ENCODE measurements around the gene SH3PXD2A. TPM values are rescaled to one million over a fixed set of nuclear protein-coding genes. Genes with fewer than 3 reads are reported as not detected.

Gene SH3PXD2A
- total and polyA plus RNA-seq, 7 experiments from 2014 or later = 0.54 to 20.5 (median 9.9) TPM

- POLR2A ChIA-PET = interaction anchor here (1.5 kb wide), 1 partner anchor 16 kb away, joined by 3 read pairs; no protein-coding TSS in a partner anchor
- H3K36me3 ChIP-seq (ENCODE audit: control insufficient read depth in 2 of 3, insufficient read depth in 3 of 3, low read length in 3 of 3) = no peaks in the 10 kb centered on the region
- H3K4me1 Mint-ChIP-seq = peaks cover 5 to 28% (median 11%) of the 10 kb centered on the region in 7 donors
- no peak overlapping the region for H3K27ac Mint-ChIP-seq
- peaks cover 3 to 13% of the 10 kb centered on the region in 2 donors for H3K4me1 ChIP-seq (ENCODE audit: control insufficient read depth in 2 of 2, insufficient read depth in 2 of 2, low read length in 2 of 2)
- peaks cover 0 to 1% (median 0%) of the 10 kb centered on the region in 11 donors for H3K9me3 Mint-ChIP-seq
- H3K27ac ChIP-seq (ENCODE audit: low read depth, low read length) = no peak overlapping the region
- no peaks in the 10 kb centered on the region for H3K9me3 ChIP-seq (ENCODE audit: control insufficient read depth in 2 of 3, low read length in 3 of 3)
- peaks cover 0 to 18% (median 0%) of the 10 kb centered on the region in 5 donors for H3K27me3 Mint-ChIP-seq
- H3K27me3 ChIP-seq (ENCODE audit: control insufficient read depth in 2 of 2, insufficient read depth in 2 of 2, low read length in 2 of 2) = no peaks in the 10 kb centered on the region
- H3K4me3 ChIP-seq (ENCODE audit: low read length) = no peak overlapping the region
- H3K36me3 Mint-ChIP-seq = peaks cover 0 to 2% (median 0%) of the 10 kb centered on the region in 5 donors
- ATAC-seq (no peak), DNase-seq (no peak)
- no peak overlapping the region for H3K4me3 Mint-ChIP-seq
- CTCF ChIA-PET = interaction anchor here (1.9 kb wide), 1 partner anchor 34 kb away, joined by 5 read pairs; no protein-coding TSS in a partner anchor
- intact Hi-C loops (cut with micrococcal nuclease) = loop anchor here in 1 of 2 donors (10.0 kb wide), 1 partner anchor 57 kb away; the partner anchor contains the start of gene SH3PXD2A
Measured at GRCh38 chr10:103797857-103798256, 57.5 kb downstream of the SH3PXD2A start.

GRCh38 chr10:103795634-103796270 is 59.6 kb downstream of the SH3PXD2A start:
- Mint-ChIP-seq H3K4me3 (no peak overlapping the region), H3K27ac (no peak overlapping the region), H3K27me3 (peaks cover 0 to 18% (median 0%) of the 10 kb centered on the region in 5 donors), H3K4me1 (peaks cover 2 to 17% (median 4%) of the 10 kb centered on the region in 7 donors), H3K9me3 (peaks cover 0 to 1% (median 0%) of the 10 kb centered on the region in 11 donors), H3K36me3 (peaks cover 0 to 2% (median 0%) of the 10 kb centered on the region in 5 donors)
- intact Hi-C loops (cut with micrococcal nuclease) = loop anchor here in 1 of 2 donors (10.0 kb wide), 1 partner anchor 59 kb away; the partner anchor contains the start of gene SH3PXD2A
- H3K4me1 ChIP-seq (ENCODE audit: control insufficient read depth in 2 of 2, insufficient read depth in 2 of 2, low read length in 2 of 2) = peaks cover 3 to 8% of the 10 kb centered on the region in 2 donors
- H3K27me3 ChIP-seq (ENCODE audit: control insufficient read depth in 2 of 2, insufficient read depth in 2 of 2, low read length in 2 of 2) = no peaks in the 10 kb centered on the region
- ChIA-PET CTCF (no interaction called here), POLR2A (no interaction called here)
- DNase-seq (no peak), ATAC-seq (no peak)
- no peak overlapping the region for H3K4me3 ChIP-seq (ENCODE audit: low read length)
- H3K27ac ChIP-seq (ENCODE audit: low read depth, low read length) = no peak overlapping the region
- H3K36me3 ChIP-seq (ENCODE audit: control insufficient read depth in 2 of 3, insufficient read depth in 3 of 3, low read length in 3 of 3) = no peaks in the 10 kb centered on the region
- no peaks in the 10 kb centered on the region for H3K9me3 ChIP-seq (ENCODE audit: control insufficient read depth in 2 of 3, low read length in 3 of 3)

GRCh38 chr10:103794996-103795395 is 60.4 kb downstream of the SH3PXD2A start:
- H3K36me3 ChIP-seq (ENCODE audit: control insufficient read depth in 2 of 3, insufficient read depth in 3 of 3, low read length in 3 of 3) = no peaks in the 10 kb centered on the region
- Mint-ChIP-seq H3K9me3 (peaks cover 0 to 1% (median 0%) of the 10 kb centered on the region in 11 donors), H3K27ac (no peak overlapping the region), H3K36me3 (peaks cover 0 to 2% (median 0%) of the 10 kb centered on the region in 5 donors), H3K4me1 (peaks cover 0 to 9% (median 0%) of the 10 kb centered on the region in 7 donors), H3K4me3 (no peak overlapping the region), H3K27me3 (peaks cover 0 to 18% (median 0%) of the 10 kb centered on the region in 5 donors)
- H3K4me3 ChIP-seq (ENCODE audit: low read length) = no peak overlapping the region
- intact Hi-C loops (cut with micrococcal nuclease) = loop anchor here in 1 of 2 donors (10.0 kb wide), 1 partner anchor 60 kb away; the partner anchor contains the start of gene SH3PXD2A
- no peaks in the 10 kb centered on the region for H3K27me3 ChIP-seq (ENCODE audit: control insufficient read depth in 2 of 2, insufficient read depth in 2 of 2, low read length in 2 of 2)
- ATAC-seq (no peak), DNase-seq (no peak)
- H3K27ac ChIP-seq (ENCODE audit: low read depth, low read length) = no peak overlapping the region
- ChIA-PET POLR2A (no interaction called here), CTCF (no interaction called here)
- H3K9me3 ChIP-seq (ENCODE audit: control insufficient read depth in 2 of 3, low read length in 3 of 3) = no peaks in the 10 kb centered on the region
- H3K4me1 ChIP-seq (ENCODE audit: control insufficient read depth in 2 of 2, insufficient read depth in 2 of 2, low read length in 2 of 2) = peaks cover 0 to under 1% of the 10 kb centered on the region in 2 donors

- intact Hi-C loops (cut with micrococcal nuclease) = loop anchor here in 1 of 2 donors (10.0 kb wide), 1 partner anchor 61 kb away; the partner anchor contains the start of gene SH3PXD2A
- Mint-ChIP-seq H3K27ac (no peak overlapping the region), H3K36me3 (no peaks in the 10 kb centered on the region), H3K27me3 (peaks cover 0 to 18% (median 0%) of the 10 kb centered on the region in 5 donors), H3K4me3 (no peak overlapping the region), H3K9me3 (peaks cover 0 to 1% (median 0%) of the 10 kb centered on the region in 11 donors), H3K4me1 (peaks cover 0 to 9% (median 8%) of the 10 kb centered on the region in 7 donors)
- no peaks in the 10 kb centered on the region for H3K36me3 ChIP-seq (ENCODE audit: control insufficient read depth in 2 of 3, insufficient read depth in 3 of 3, low read length in 3 of 3)
- peaks cover 0 to 7% of the 10 kb centered on the region in 2 donors for H3K4me1 ChIP-seq (ENCODE audit: control insufficient read depth in 2 of 2, insufficient read depth in 2 of 2, low read length in 2 of 2)
- H3K27ac ChIP-seq (ENCODE audit: low read depth, low read length) = no peak overlapping the region
- no peaks in the 10 kb centered on the region for H3K9me3 ChIP-seq (ENCODE audit: control insufficient read depth in 2 of 3, low read length in 3 of 3)
- no peak overlapping the region for H3K4me3 ChIP-seq (ENCODE audit: low read length)
- ATAC-seq (no peak), DNase-seq (no peak)
- ChIA-PET CTCF (no interaction called here), POLR2A (no interaction called here)
- no peaks in the 10 kb centered on the region for H3K27me3 ChIP-seq (ENCODE audit: control insufficient read depth in 2 of 2, insufficient read depth in 2 of 2, low read length in 2 of 2)
Measured at GRCh38 chr10:103793920-103794883, 61.2 kb downstream of the SH3PXD2A start.

- peaks cover 0 to 1% (median 0%) of the 10 kb centered on the region in 11 donors for H3K9me3 Mint-ChIP-seq
- H3K27me3 ChIP-seq (ENCODE audit: control insufficient read depth in 2 of 2, insufficient read depth in 2 of 2, low read length in 2 of 2) = no peaks in the 10 kb centered on the region
- CTCF ChIA-PET = no interaction called here
- H3K27ac ChIP-seq (ENCODE audit: low read depth, low read length) = no peak overlapping the region
- peaks cover 0 to 7% of the 10 kb centered on the region in 2 donors for H3K4me1 ChIP-seq (ENCODE audit: control insufficient read depth in 2 of 2, insufficient read depth in 2 of 2, low read length in 2 of 2)
- H3K4me1 Mint-ChIP-seq = peaks cover 0 to 14% (median 11%) of the 10 kb centered on the region in 7 donors
- POLR2A ChIA-PET = no interaction called here
- no peak overlapping the region for H3K27ac Mint-ChIP-seq
- H3K27me3 Mint-ChIP-seq = peaks cover 0 to 18% (median 0%) of the 10 kb centered on the region in 5 donors
- no peak overlapping the region for H3K4me3 ChIP-seq (ENCODE audit: low read length)
- H3K9me3 ChIP-seq (ENCODE audit: control insufficient read depth in 2 of 3, low read length in 3 of 3) = no peaks in the 10 kb centered on the region
- no peak overlapping the region for H3K4me3 Mint-ChIP-seq
- no peaks in the 10 kb centered on the region for H3K36me3 ChIP-seq (ENCODE audit: control insufficient read depth in 2 of 3, insufficient read depth in 3 of 3, low read length in 3 of 3)
- no peak for ATAC-seq
- intact Hi-C loops (cut with micrococcal nuclease) = loop anchor here in 1 of 2 donors (10.0 kb wide), 1 partner anchor 61 kb away; the partner anchor contains the start of gene SH3PXD2A
- H3K36me3 Mint-ChIP-seq = no peaks in the 10 kb centered on the region
- DNase-seq = no peak
Measured at GRCh38 chr10:103793429-103793828, 61.9 kb downstream of the SH3PXD2A start.

GRCh38 chr10:103792547-103792946 is 62.8 kb downstream of the SH3PXD2A start:
- ChIA-PET POLR2A (interaction anchor here (1.1 kb wide), 1 partner anchor 8 kb away, joined by 3 read pairs; no protein-coding TSS in a partner anchor), CTCF (no interaction called here)
- Histone ChIP-seq H3K27me3 (ENCODE audit: control insufficient read depth in 2 of 2, insufficient read depth in 2 of 2, low read length in 2 of 2) (no peaks in the 10 kb centered on the region), H3K27ac (ENCODE audit: low read depth, low read length) (no peak overlapping the region), H3K4me3 (ENCODE audit: low read length) (no peak overlapping the region), H3K9me3 (ENCODE audit: control insufficient read depth in 2 of 3, low read length in 3 of 3) (no peaks in the 10 kb centered on the region), H3K4me1 (ENCODE audit: control insufficient read depth in 2 of 2, insufficient read depth in 2 of 2, low read length in 2 of 2) (peaks cover 0 to 7% of the 10 kb centered on the region in 2 donors), H3K36me3 (ENCODE audit: control insufficient read depth in 2 of 3, insufficient read depth in 3 of 3, low read length in 3 of 3) (no peaks in the 10 kb centered on the region)
- Mint-ChIP-seq H3K36me3 (no peaks in the 10 kb centered on the region), H3K4me1 (peaks cover 0 to 14% (median 11%) of the 10 kb centered on the region in 7 donors), H3K4me3 (no peak overlapping the region), H3K27ac (no peak overlapping the region), H3K9me3 (peaks cover 0 to 1% (median 0%) of the 10 kb centered on the region in 11 donors), H3K27me3 (peaks cover 0 to 18% (median 0%) of the 10 kb centered on the region in 5 donors)
- intact Hi-C loops (cut with micrococcal nuclease) = loop anchor here in 1 of 2 donors (10.0 kb wide), 1 partner anchor 62 kb away; the partner anchor contains the start of gene SH3PXD2A
- ATAC-seq (no peak), DNase-seq (no peak)
